GM18511 (cell line): ENCODE measurements around the gene MISP.

Experiments
- ATAC-seq: cut with Tn5 transposase; IDR thresholded peaks from one replicate; pipeline ENCODE4 v1.9.1; 2021; ENCODE audit warnings: mild to moderate bottlenecking, moderate library complexity; ENCODE audit not compliant: unreplicated experiment

MISP gene

DNA sequence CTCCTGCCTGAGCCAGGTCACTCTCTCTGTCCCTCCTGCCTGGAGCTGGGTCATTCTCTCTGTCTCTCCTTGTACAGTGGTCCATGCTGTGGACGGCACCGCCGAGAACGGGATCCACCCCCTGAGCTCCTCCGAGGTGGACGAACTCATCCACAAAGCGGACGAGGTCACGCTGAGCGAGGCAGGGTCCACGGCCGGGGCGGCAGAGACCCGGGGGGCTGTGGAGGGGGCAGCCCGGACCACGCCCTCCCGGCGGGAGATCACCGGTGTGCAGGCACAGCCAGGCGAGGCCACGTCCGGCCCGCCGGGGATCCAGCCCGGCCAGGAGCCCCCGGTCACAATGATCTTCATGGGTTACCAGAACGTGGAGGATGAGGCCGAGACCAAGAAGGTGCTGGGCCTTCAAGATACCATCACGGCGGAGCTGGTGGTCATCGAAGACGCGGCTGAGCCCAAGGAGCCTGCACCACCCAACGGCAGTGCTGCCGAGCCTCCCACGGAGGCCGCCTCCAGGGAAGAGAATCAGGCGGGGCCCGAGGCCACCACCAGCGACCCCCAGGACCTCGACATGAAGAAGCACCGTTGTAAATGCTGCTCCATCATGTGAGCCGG is 4.6 kb upstream of the MISP start:
- no peak for ATAC-seq

DNA sequence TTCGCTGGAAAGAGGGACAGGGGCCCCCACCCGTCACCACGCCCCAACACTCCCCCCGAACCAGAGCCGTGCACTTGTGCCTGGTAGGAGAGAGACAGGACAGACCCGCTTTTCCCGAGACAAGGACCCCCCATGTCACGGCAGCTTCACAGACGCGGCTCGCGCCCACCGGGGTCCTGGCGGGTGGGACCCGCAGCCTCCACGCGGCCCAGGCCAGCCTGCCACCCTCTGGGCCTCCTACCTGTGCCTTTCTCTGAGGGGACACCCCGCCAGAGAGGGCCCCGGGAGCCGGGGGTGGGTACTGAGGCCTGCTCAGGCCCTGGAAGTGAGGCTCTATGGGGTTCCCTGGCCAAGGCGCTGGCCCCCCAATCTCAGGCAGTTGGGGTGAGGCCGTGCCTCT is 4.0 kb upstream of the MISP start:
- ATAC-seq, result no peak

DNA sequence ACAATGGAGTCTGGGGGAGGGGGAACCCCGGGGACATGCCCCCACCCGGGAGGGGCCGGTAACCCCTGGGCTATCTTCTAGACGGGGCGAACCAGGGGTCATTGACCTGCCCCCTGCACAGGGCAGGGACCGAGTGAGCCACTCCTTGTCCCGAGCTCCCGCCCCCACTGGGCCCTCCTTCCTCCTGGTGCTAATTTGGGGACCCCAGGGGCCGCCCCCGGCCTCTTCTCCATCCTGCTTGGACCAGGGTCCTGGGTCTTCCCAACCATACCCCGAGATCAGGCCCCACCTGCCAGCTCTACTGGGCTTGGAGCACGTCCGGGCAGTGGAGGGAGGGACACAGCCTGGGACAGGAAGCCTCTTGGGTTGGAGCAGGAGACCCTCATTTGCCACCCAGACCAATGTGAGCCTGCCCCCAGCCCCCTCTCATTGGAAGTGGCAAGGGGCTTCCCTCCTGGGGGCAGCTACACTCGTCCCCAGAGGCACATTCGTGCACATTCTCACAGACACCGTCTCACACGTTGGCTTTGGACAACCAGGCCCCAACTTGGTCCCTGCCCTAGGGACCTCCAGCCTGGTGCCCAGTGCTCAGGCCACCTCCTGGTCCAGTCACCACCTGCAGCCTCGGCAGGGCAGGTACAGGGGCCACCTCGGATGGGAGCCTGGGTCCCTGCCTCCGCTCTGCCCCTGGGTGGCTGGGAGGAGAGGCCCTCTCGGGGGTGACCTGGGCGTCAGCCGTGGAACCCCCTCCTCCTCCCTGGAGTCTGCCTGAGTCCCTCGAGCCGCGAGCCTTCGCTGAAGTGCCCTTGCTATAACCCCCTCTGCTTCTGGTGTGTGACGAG is 3.3 kb upstream of the MISP start:
- no peak for ATAC-seq

DNA sequence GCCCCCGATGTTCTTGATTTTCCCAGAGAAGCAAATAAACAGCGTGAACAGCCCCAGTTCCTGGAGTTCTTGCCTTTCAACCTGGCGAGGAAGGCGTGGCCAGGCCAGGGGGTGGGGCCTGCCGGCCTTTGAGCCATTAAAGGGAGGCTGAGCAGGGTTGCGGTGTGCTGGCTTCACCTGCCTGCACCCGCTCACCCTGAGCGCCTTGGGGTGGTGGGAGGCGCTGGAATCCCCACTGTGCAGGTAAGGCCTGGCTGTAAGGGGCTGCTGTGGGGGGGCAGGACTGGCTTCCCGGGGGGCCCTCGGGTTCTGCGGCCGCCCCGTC is 2.7 kb upstream of the MISP start:
- no peak for ATAC-seq

DNA sequence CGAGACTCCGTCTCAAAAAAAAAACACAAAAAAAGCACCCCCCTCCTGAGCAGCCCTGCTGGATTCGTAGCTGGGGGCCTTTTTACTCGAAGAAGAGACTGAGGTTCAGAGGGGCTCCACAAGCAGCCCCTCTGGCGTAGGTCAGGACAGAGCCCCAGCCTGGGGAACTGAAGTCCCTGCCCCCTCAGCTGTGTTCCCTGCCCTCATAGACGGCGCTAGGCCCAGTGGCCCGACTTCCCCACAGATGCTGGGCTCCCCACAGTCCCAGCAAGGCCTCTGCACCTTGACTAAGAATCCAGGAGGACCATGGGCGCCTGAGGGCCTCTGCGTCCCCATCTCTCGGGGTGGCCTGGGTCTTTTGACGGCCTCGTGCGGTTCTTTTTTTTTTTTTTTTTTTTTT is 1.1 kb upstream of the MISP start:
- no peak for ATAC-seq

DNA sequence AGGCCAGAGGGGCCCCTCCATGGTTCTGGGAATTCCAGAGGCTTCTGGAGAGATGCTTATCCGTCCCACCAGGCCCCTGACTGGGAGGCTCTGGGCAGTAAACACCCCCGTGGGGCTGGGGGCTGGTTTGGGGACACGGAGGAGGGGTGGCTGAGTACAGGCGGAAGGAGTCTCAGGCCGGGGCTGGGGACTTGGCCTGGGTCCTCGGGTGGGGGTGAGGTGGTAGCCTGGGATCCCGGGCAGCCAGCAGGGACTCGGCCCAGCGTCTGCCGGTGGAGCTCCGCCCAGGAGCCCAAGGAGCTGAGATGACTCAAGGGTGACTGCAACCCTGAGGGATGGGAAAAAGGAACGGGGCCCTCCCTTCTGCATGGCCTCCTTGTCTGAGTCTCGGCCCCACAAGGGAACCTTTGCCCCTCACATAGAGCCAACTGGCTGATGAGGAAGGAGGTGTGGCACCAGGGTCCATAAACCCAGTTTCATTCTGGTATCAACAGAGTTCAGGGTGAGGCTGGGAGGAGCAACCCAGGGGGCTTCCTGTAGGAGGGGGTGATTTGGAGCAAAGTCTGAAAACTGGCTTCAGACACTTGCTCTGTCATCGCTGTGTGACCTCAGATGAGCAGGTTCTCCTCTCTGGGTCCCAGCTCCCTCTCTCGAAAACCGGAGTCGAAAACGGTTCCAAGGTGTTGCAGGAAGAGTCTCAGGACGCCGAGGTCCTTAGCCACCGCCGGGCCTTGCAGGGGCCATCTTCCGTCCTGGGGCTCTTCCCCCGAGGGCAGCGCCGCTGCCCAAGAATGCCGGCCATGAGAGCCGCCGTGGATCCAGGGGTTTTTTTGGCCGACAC is 809 bp downstream of the MISP start:
- no peak for ATAC-seq

DNA sequence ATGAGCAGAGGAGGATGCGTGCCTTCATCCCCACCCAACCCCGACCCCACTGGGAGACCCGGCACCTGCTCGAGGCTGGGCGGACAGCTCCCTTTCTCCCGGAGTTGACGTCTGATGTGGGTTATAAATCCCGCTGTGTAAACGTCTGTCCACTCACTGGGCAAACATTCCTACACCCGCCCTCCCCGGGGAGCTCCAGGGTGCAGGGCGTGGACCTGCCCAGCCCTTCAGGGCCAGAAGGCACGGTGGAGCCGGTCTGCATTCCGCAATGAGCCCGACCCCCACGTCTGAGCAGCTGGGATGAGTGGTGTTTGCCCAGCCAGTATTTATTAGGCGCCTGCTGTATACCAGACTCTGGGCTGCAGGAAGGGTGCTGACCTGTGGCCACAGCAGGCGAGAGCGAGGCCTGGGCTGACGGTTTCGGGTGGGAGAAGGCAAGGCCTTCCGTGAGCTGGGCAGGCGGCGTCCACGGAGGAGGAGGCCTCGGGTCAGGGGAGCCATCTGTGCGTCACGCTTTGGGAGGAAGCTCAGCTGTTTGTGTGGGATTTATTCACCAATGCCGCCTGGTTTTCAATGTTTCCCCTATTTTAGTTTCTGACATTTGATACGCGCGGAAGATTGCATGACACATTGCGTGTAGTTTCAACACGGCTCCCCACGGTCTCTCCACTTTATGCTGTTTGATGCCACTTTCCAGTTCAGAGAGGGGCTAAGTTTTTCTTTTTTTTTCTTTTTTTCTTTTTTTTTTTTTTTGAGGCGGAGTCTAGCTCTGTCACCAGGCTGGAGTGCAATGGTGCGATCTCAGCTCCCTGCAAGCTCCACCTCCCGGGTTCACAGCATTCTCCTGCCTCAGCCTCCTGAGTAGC is 2.0 kb downstream of the MISP start:
- no peak for ATAC-seq

DNA sequence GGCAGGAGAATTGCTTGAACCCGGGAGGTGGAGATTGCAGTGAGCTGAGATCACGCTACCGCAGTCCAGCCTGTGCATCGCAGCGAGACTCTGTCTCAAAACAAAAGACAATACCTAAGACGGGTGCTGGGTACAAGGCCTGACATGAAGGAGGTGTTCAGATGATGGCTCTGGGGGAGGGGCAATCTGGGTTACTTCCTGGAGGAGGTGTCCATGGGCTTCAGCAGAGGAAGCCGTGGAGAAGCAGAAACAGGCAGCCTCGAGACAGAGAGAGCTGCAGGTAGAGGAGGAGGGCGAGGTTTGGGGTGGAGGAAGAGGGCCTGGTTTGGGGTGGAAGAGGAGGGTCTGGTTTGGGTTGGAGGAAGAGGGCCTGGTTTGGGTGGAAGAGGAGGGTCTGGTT is 3.6 kb downstream of the MISP start:
- no peak for ATAC-seq

DNA sequence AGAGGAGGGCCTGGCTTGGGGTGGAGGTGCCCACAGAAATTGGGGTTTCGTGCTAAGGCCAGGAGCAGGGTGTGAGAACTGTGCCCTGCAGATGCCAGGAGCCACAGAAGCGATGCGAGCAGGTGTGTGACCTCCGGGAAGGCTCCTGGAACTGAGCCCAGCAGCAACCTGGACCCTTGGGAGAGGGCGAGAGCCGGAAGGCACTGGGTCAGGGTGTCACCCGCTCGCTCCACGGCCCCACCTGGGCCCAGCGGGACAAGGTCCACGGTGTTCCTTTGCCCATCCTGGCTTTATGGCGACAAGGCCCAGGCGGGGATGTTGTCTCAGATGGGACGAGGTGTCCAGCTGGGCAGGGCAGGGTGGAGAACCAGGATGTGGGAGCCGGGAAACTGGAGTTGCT is 4.2 kb downstream of the MISP start:
- ATAC-seq, result no peak

DNA sequence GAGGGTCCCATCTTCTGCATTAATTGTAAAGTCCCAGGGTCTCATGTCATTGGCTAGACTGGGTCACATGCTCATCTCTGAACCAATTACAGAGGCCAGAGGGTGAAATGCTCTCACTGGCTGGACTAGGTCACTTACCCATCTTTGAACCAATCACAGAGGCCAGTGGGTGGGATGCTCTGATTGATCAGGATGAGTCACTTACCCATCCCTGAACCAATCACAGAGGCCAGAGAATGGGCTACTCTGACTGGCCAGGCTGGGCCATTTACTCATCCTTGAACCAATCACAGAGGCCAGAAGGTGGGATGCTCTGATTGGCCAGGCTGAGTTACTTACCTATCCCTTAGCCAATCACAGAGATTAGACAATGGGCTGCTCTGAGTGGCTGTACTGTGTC is 5.3 kb downstream of the MISP start:
- no peak for ATAC-seq

DNA sequence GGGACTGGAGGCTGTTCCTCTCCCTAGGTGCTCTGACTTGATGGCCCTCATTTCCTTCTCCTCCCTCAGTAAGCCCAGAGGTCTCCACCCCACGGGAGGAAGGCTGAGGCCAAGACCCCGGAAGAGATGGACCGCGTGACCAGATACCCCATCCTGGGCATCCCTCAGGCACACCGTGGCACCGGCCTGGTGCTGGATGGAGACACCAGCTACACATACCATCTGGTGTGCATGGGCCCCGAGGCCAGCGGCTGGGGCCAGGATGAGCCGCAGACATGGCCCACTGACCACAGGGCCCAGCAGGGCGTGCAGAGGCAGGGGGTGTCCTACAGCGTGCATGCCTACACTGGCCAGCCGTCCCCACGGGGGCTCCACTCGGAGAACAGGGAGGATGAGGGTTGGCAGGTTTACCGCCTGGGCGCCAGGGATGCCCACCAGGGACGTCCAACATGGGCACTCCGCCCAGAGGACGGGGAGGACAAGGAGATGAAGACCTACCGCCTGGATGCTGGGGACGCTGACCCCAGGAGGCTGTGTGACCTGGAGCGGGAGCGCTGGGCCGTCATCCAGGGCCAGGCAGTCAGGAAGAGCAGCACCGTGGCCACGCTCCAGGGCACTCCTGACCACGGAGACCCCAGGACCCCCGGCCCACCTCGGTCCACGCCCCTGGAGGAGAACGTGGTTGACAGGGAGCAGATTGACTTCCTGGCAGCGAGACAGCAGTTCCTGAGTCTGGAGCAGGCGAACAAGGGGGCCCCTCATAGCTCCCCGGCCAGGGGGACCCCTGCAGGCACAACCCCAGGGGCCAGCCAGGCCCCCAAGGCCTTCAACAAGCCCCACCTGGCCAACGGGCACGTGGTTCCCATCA is 6.1 kb downstream of the MISP start:
- no peak for ATAC-seq

DNA sequence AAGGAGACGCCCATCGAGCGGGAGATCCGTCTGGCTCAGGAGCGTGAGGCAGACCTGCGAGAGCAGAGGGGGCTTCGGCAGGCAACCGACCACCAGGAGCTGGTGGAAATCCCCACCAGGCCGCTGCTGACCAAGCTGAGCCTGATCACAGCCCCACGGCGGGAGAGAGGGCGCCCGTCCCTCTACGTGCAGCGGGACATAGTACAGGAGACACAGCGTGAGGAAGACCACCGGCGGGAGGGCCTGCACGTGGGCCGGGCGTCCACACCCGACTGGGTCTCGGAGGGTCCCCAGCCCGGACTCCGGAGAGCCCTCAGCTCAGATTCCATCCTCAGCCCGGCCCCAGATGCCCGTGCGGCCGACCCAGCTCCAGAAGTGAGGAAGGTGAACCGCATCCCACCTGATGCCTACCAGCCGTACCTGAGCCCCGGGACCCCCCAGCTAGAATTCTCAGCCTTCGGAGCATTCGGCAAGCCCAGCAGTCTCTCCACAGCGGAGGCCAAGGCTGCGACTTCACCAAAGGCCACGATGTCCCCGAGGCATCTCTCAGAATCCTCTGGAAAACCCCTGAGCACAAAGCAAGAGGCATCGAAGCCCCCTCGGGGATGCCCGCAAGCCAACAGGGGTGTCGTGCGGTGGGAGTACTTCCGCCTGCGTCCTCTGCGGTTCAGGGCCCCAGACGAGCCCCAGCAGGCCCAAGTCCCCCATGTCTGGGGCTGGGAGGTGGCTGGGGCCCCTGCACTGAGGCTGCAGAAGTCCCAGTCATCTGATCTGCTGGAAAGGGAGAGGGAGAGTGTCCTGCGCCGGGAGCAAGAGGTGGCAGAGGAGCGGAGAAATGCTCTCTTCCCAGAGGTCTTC is 7.1 kb downstream of the MISP start:
- ATAC-seq, result no peak

DNA sequence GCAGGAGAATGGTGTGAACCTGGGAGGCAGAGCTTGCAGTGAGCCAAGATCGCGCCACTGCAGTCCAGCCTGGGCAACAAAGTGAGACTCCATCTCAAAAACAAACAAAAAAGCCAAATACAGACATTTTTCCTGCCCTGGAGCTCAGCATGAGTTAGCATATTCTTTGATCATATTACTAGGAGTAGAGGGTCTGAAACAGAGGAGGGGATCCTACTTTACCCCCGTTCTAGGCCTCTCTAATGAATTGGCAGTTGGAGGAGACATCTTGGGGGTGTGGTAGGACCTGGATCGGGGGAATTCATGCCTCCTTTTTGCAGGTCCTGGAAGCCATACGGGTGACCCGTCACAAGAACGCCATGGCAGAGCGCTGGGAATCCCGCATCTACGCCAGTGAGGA is 12.3 kb downstream of the MISP start:
- no peak for ATAC-seq

DNA sequence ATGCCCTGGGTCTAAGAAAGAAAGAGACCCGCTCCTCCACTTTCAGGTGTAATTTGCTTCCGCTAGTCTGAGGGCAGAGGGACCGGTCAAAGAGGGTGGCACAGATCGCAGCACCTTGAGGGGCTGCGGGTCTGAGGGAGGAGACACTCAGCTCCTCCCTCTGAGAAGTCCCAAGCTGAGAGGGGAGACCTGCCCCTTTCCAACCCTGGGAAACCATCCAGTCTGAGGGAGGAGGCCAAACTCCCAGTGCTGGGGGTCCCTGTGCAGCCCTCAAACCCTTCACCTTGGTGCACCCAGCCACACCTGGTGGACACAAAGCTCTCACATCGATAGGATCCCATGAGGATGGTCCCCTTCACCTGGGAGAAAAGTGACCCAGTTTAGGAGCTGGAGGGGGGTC is 13.0 kb downstream of the MISP start:
- ATAC-seq, result no peak

DNA sequence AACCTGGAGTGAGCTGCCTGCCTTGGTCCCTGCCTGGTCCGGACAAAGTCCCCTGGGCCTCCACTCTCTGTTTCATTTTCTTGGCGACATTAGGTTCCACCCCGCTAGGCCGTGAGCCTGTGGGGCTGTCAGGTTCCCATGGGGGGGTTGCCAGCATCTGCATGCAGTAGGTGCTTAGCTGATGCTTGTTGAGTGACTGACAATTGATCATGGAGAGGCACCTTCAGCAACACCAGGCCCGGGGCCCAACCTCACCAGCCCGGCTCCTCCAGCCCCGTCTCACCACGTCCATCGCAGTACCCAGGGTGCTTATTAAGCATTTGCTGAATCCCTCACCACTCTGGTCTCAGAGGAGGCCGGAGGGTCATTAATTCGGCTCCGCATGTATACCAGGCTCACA is 13.4 kb downstream of the MISP start:
- ATAC-seq, result no peak

DNA sequence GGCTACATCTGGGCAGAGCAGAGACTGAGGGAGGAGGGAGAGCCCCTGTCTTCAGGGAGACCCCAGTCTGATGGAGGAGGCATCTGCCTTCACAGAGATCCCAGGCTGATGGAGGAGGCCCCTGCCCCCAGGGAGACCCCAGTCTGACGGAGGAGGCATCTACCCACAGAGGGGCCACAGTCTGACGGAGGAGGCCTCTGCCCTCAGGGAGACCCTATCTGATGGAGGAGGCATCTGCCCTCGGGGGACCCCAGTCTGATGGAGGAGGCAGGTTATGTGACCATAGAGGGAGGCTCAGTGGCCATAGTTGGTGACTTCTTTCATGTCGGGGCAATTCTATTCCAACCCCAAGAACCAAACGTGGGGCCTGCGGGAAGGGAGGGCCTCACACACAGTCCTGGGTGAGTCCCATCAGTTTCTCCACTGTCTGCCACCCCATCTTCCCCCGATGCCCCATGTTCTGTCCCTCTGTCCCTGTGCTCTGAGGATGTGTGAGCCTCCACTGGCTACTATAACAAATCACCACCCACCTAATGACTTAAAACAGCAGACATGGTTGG is 14.3 kb downstream of the MISP start:
- no peak for ATAC-seq

DNA sequence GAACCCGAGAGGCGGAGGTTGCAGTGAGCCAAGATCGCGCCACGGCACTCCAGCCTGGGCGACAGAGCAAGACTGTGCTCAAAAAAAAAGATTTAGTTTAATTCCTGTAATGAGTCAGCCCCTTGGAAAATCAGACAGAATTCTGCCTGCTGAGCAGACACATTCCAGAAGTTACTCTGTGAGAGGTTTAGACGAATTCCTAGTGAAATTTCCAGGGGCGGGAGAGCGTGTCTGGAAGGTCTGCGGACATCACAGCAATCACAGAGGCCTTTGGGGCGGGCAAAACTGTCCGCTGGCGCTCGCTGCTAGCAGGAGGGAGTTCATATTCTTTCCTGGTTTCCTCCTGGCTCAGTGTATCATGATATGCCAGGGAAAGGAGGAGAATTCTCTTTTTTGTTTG is 17.5 kb downstream of the MISP start:
- ATAC-seq, result no peak

DNA sequence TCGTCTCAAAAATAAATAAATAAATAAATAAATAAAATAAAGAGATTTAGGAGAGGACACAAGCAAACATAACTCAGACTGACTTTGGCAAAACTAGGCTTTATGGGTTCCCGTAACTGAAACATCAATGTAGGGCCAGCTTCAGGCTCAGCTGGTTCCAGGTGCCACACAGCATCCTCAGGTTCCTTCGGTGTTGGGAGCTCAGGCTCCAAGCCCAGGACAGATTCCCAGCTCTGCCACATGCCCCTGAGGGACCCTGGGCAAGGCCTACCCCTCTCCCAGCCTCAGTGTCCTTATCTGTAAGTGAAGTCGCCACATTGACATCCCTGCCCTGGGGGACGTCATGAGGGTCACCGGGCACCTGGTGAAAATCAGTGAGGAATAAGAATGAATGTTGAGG is 18.7 kb downstream of the MISP start:
- ATAC-seq, result no peak

DNA sequence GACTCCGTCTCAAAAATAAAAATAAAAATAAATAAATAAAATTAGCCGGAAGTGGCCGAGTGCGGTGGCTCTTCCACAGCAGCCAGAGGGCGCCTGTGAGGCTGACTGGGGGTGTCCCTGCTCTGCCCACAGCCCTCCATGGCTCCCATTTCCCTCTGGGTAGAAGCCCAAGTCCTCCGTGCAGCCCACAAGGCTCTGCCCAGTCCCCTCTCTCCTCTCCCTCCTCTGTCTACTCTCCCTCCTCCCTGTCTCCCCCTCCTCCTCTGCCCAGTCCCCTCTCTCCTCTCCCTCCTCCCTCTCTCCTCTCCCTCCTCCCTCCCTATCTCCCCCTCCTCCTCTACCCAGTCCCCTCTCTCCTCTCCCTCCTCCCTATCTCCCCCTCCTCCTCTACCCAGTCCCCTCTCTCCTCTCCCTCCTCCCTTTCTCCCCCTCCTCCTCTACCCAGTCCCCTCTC is 20.4 kb downstream of the MISP start:
- ATAC-seq, result no peak
